HG03439 (cell line): ENCODE results near the gene PVRIG.
"Not testable (repeated sequence)": the region's sequence is repeated elsewhere in the genome, so short reads cannot be mapped to it uniquely, and the experiment has no call there.

Source experiments
- ATAC-seq: cut with Tn5 transposase; IDR thresholded peaks from one replicate; pipeline ENCODE4 v1.9.1; 2021; ENCODE audit warnings: mild to moderate bottlenecking, moderate library complexity; ENCODE audit not compliant: unreplicated experiment

The PVRIG gene

GRCh38 chr7:100224891-100225290 is 5.1 kb downstream of the PVRIG start:
- not testable (repeated sequence) for ATAC-seq

DNA sequence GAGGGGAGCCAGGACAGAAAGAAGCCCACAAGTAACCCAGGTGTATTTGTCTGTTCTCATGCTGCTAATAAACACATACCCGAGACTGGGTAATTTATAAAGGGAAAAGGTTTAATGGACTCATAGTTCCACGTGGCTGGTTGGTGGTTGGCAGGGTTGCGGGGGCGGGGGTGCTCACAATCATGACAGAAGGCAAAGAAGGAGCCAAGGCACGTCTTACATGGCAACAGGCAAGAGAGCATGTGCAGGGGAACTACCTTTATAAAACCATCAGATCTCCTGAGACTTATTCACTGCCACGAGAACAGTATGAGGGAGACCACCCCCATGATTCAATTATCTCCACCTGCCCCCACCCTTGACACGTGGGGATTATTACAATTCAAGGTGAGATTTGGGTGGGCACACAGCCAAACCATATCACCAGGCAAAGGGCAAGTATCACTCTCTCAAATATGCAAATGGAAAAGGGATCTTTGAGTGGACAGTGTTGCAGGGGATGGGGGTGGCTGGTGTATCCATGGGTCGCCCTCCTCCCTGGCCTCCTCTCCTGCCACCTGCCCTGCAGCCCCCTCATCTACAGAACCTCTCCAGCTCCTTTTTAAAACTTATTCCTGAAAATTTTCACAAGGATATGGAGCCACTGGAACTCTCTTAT is 15.0 kb downstream of the PVRIG start:
- not testable (repeated sequence) for ATAC-seq

- not testable (repeated sequence) for ATAC-seq
Observed at GRCh38 chr7:100239975-100240374, 20.2 kb downstream of the PVRIG start.

GRCh38 chr7:100243385-100243784 is 23.6 kb downstream of the PVRIG start:
- peak; percentile 59 for ATAC-seq

- ATAC-seq, result not testable (repeated sequence)
Observed at GRCh38 chr7:100244988-100245605, 25.3 kb downstream of the PVRIG start.

GRCh38 chr7:100246121-100246864 is 26.5 kb downstream of the PVRIG start:
- not testable (repeated sequence) for ATAC-seq

DNA sequence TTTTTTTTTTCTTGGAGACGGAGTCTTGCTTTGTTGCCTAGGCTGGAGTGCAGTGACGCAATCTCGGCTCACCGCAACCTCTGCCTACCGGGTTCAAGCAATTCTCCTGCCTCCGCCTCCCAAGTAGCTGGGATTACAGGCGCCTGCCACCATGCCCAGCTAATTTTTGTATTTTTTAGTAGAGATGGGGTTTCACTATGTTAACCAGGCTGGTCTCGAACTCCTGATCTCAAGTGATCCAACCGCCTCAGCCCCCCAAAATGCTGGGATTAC is 27.1 kb downstream of the PVRIG start:
- not testable (repeated sequence) for ATAC-seq

GRCh38 chr7:100247152-100247757 is 27.5 kb downstream of the PVRIG start:
- no peak for ATAC-seq

DNA sequence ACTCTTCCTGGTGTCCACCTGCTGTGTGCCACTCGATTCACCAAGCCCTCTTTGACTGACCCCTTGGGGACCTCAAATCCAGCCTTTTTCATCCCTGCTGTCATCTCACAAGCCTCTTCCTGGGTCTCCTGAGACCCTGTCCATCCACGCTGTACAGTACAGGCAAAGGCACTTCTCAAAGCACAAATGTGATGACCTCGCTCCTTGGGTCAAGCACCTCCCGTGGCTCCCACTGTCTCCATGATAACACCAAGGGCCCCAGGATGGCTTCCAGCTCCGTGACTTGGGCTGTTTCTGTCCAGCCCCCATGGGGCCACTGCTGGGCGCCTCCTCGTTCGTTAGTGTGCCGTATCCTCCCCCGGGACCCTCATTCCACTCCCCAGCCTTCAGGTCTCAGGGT is 28.7 kb downstream of the PVRIG start:
- no peak for ATAC-seq

DNA sequence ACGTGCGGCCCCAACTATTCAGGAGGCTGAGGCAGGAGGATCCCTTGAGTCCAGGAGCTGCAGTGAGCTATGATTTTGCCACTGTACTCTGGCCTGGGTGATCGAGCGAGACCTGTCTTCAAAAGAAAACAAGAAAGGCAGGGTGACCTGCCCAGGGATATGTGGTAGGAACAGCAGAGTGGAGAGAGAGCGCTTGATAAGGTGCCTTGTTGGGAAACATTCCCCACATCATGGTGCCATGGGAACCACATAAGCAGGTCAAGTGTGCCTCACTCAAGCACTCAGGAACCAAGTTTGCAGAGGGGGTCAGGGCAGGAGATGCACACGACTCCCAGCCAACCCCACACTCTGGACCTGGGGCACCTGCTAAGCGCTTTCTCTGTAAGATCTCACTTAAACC is 37.3 kb downstream of the PVRIG start:
- no peak for ATAC-seq

GRCh38 chr7:100259984-100260383 is 40.2 kb downstream of the PVRIG start:
- ATAC-seq, result not testable (repeated sequence)

GRCh38 chr7:100262896-100263295 is 43.1 kb downstream of the PVRIG start:
- ATAC-seq, result not testable (repeated sequence)

DNA sequence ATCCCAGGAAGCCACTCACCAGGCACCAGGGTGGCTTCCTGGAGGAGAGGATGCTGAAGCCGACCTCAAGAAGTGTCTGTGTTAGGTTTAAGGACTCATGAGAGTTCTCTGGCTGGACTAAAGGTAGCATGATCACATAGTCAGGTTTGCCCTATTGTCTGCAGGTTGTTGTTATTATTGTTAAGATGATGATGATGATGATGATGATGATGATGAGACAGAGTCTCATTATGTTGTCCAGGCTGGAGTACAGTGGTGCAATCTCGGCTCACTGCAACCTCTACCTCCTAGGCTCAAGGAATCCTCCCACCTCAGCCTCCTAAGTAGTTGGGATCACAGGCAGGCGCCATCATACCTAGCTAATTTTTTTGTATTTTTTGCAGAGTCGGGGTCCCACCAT is 44.5 kb downstream of the PVRIG start:
- not testable (repeated sequence) for ATAC-seq

DNA sequence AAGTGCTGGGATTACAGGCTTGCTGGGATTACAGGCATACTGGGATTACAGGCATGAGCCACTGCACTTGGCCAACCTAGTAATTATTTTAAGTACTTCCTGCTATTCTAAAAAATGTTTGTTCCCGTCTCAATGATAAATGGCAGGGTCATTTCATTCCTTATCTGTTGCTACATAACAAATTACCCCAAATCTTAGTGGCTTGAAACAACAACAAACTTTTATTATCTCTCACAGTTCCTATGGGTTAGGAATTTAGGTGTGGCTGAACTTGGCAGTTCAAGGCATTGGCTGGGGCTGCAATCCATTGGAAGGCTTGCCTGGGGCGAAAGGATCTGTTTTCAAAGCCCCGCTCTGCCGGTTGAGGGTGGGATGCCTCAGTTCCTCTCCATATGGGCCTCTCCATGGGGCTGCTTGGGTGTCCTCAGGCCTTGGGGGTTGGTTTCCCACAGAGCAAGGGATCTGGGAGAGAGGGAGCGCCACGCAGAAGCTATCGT is 45.0 kb downstream of the PVRIG start:
- not testable (repeated sequence) for ATAC-seq

GRCh38 chr7:100265851-100266250 is 46.1 kb downstream of the PVRIG start:
- ATAC-seq, result not testable (repeated sequence)

DNA sequence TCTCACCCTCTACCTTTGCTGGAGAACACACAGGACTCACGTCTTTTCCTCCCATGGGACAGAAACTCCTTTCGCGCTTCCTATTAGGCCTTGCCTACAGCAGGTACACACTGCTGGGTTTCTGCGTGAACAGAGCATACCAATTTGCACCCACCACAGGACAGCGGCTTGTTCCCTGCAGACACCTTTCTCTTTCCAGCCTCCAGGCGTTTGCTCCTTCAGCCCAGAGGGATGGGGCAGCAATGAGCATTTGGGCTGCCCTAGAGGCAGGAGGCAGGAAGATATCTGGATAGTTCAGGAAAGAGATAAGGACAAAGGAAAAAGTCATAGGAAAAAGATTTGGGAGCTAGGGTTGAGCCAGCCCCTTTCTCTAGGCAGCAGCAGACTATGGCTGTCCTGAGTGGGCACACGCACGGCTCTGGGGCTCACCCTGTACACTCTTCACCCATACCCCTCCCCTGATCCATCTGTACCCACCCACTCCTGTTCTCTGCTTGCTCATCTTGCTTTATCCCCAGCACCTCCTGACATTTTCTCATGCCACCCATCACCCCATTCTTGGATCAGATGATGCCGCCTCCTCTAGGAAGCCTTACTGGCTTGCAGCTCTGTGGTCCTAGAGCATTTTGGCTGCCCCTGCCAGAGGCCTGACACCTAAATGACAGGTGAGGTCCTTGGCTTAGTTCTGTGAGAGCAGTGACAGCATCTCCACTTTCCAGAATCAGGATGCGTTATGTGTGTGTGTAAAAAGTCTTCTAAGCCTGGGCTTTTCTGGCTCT is 47.0 kb downstream of the PVRIG start:
- no peak for ATAC-seq

- ATAC-seq, result no peak
Observed at GRCh38 chr7:100267648-100268047, 47.9 kb downstream of the PVRIG start.

DNA sequence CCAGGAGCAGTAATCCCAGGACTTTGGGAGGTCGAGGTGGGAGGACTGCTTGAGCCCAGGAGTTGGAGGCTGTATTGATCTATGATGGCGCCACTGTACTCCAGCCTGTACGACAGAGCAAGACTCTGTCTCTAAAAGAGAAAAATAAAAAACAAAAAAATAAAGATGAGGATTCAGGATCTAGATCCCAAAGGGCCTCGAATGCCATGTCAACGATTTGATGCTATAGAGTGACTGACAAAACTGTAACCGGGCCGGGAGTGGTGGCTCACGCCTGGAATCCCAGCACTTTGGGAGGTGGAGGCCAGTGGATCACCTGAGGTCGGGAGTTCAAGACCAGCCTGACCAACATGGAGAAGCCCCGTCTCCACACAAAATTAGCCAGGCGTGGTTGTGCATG is 49.1 kb downstream of the PVRIG start:
- not testable (repeated sequence) for ATAC-seq

- not testable (repeated sequence) for ATAC-seq
Observed at GRCh38 chr7:100269306-100270045, 49.7 kb downstream of the PVRIG start.
